Stimulated activated CD4-positive, alpha-beta T cell treated with anti-CD3 and anti-CD28 coated beads, Interleukin-2, amount 100 ng/mL, for 48 hours (primary cell): ENCODE data around the gene COX14.
A peak's percentile ranks its signal among the peaks of the same experiment; 100 is the strongest.

Experiments used
- DNase-seq, 2 donors: peaks; one replicate each; pipeline ENCODE4 v3.0.0-alpha.2; 2020

COX14 gene

GRCh38 chr12:50085615-50086072 is 26.4 kb upstream of the COX14 start:
- DNase-seq = no peak

- DNase-seq = no peak
These were observed 25.9 kb upstream of the COX14 start for GRCh38 chr12:50086148-50086547.

GRCh38 chr12:50087151-50087550 is 24.9 kb upstream of the COX14 start:
- DNase-seq = no peak

GRCh38 chr12:50087995-50088394 is 24.0 kb upstream of the COX14 start:
- no peak for DNase-seq

GRCh38 chr12:50088577-50089335 is 23.3 kb upstream of the COX14 start:
- DNase-seq = peak in 1 of 2 donors; percentile 57

GRCh38 chr12:50089730-50090129 is 22.3 kb upstream of the COX14 start:
- no peak for DNase-seq

GRCh38 chr12:50090391-50090790 is 21.6 kb upstream of the COX14 start:
- no peak for DNase-seq

GRCh38 chr12:50097952-50098351 is 14.1 kb upstream of the COX14 start:
- DNase-seq = no peak

- no peak for DNase-seq
These were observed 12.6 kb upstream of the COX14 start for GRCh38 chr12:50099302-50100008.

GRCh38 chr12:50100561-50100960 is 11.5 kb upstream of the COX14 start:
- no peak for DNase-seq

GRCh38 chr12:50101663-50102062 is 10.4 kb upstream of the COX14 start:
- DNase-seq = no peak

- no peak for DNase-seq
These were observed 9.9 kb upstream of the COX14 start for GRCh38 chr12:50102131-50102531.

GRCh38 chr12:50102646-50103309 is 9.3 kb upstream of the COX14 start:
- no peak for DNase-seq

GRCh38 chr12:50103351-50103750 is 8.7 kb upstream of the COX14 start:
- no peak for DNase-seq

GRCh38 chr12:50103767-50104321 is 8.2 kb upstream of the COX14 start, which contains the start of gene GPD1:
Gene GPD1 (plus strand): TSS chr12:50104008. CDS start chr12:50104051, 43 bp downstream.
- no peak for DNase-seq

- DNase-seq = no peak
These were observed 7.3 kb upstream of the COX14 start for GRCh38 chr12:50104417-50105366.

GRCh38 chr12:50105913-50106450 is 6.1 kb upstream of the COX14 start:
- DNase-seq = no peak

GRCh38 chr12:50106907-50107306 is 5.1 kb upstream of the COX14 start:
- DNase-seq = no peak

GRCh38 chr12:50107416-50108268 is 4.4 kb upstream of the COX14 start:
- no peak for DNase-seq

GRCh38 chr12:50109319-50109718 is 2.7 kb upstream of the COX14 start:
- DNase-seq = no peak
